IPS-18a (cell line): ENCODE data around the gene IPO7.
"Not testable (repeated sequence)": the region's sequence is repeated elsewhere in the genome, so short reads cannot be mapped to it uniquely, and the experiment has no call there.

ENCODE experiments used
- H3K27ac ChIP-seq: one replicate; pipeline ENCODE4 v1.5.1; 2013; ENCODE audit warnings: low read length
- H3K27me3 ChIP-seq: one replicate; pipeline ENCODE4 v1.6.1; 2013; ENCODE audit warnings: mild to moderate bottlenecking, low read length; ENCODE audit not compliant: control insufficient read depth, insufficient read depth
- H3K36me3 ChIP-seq: one replicate; pipeline ENCODE4 v1.6.1; 2013; ENCODE audit warnings: low read depth, low read length; ENCODE audit not compliant: control insufficient read depth
- H3K4me1 ChIP-seq: one replicate; pipeline ENCODE4 v1.6.1; 2013; ENCODE audit warnings: low read depth, low read length; ENCODE audit not compliant: control insufficient read depth
- H3K4me3 ChIP-seq: one replicate; pipeline ENCODE4 v1.5.1; 2013; ENCODE audit warnings: low read length
- H3K9ac ChIP-seq: one replicate; pipeline ENCODE4 v1.6.1; 2013; ENCODE audit warnings: mild to moderate bottlenecking, low read length, moderate library complexity
- H3K9me3 ChIP-seq: one replicate; pipeline ENCODE4 v1.6.1; 2013; ENCODE audit warnings: low read depth, low read length; ENCODE audit not compliant: control insufficient read depth

IPO7 gene

GRCh38 chr11:9367551-9367950, 16.9 kb upstream of the IPO7 start:
- no peak overlapping the region for H3K4me3 ChIP-seq
- H3K36me3 ChIP-seq, result no peaks in the 10 kb centered on the region
- no peak overlapping the region for H3K27ac ChIP-seq
- H3K4me1 ChIP-seq, result peaks cover 23% of the 10 kb centered on the region
- no peak overlapping the region for H3K9ac ChIP-seq
- no peaks in the 10 kb centered on the region for H3K27me3 ChIP-seq
- H3K9me3 ChIP-seq, result no peaks in the 10 kb centered on the region

GRCh38 chr11:9377036-9377435, 7.4 kb upstream of the IPO7 start:
- no peak overlapping the region for H3K27ac ChIP-seq
- peaks cover 6% of the 10 kb centered on the region for H3K4me1 ChIP-seq
- H3K9ac ChIP-seq, result no peak overlapping the region
- H3K27me3 ChIP-seq, result no peaks in the 10 kb centered on the region
- no peak overlapping the region for H3K4me3 ChIP-seq
- H3K36me3 ChIP-seq, result no peaks in the 10 kb centered on the region
- no peaks in the 10 kb centered on the region for H3K9me3 ChIP-seq

- no peaks in the 10 kb centered on the region for H3K27me3 ChIP-seq
- no peaks in the 10 kb centered on the region for H3K36me3 ChIP-seq
- no peak overlapping the region for H3K27ac ChIP-seq
- H3K4me3 ChIP-seq, result no peak overlapping the region
- peaks cover 3% of the 10 kb centered on the region for H3K4me1 ChIP-seq
- H3K9me3 ChIP-seq, result no peaks in the 10 kb centered on the region
- H3K9ac ChIP-seq, result no peak overlapping the region
Measured at GRCh38 chr11:9379041-9379440, 5.4 kb upstream of the IPO7 start.

GRCh38 chr11:9380773-9381172, 3.7 kb upstream of the IPO7 start:
- Histone ChIP-seq H3K9me3 (no peaks in the 10 kb centered on the region), H3K9ac (no peak overlapping the region), H3K4me1 (peaks cover 7% of the 10 kb centered on the region), H3K4me3 (no peak overlapping the region), H3K27me3 (no peaks in the 10 kb centered on the region), H3K27ac (no peak overlapping the region), H3K36me3 (no peaks in the 10 kb centered on the region)

- H3K27me3 ChIP-seq, result no peaks in the 10 kb centered on the region
- peaks cover 14% of the 10 kb centered on the region for H3K36me3 ChIP-seq
- H3K9me3 ChIP-seq, result no peaks in the 10 kb centered on the region
- peak overlapping the region; percentile 87 for H3K4me3 ChIP-seq
- H3K4me1 ChIP-seq, result peaks cover 20% of the 10 kb centered on the region
- peak overlapping the region; percentile 99 for H3K9ac ChIP-seq
- peak overlapping the region; percentile 2 for H3K27ac ChIP-seq
Measured at GRCh38 chr11:9385327-9385899, 961 bp downstream of the IPO7 start.

- peaks cover 14% of the 10 kb centered on the region for H3K36me3 ChIP-seq
- H3K9ac ChIP-seq, result peak overlapping the region; percentile 99
- H3K27ac ChIP-seq, result no peak overlapping the region
- H3K4me1 ChIP-seq, result peaks cover 16% of the 10 kb centered on the region
- peak overlapping the region; percentile 87 for H3K4me3 ChIP-seq
- H3K27me3 ChIP-seq, result no peaks in the 10 kb centered on the region
- no peaks in the 10 kb centered on the region for H3K9me3 ChIP-seq
Measured at GRCh38 chr11:9386086-9386485, 1.6 kb downstream of the IPO7 start.

- H3K36me3 ChIP-seq, result peaks cover 16% of the 10 kb centered on the region
- peaks cover 16% of the 10 kb centered on the region for H3K4me1 ChIP-seq
- no peaks in the 10 kb centered on the region for H3K9me3 ChIP-seq
- no peaks in the 10 kb centered on the region for H3K27me3 ChIP-seq
- H3K27ac ChIP-seq, result no peak overlapping the region
- peak overlapping the region; percentile 87 for H3K4me3 ChIP-seq
- H3K9ac ChIP-seq, result peak overlapping the region; percentile 99
Measured at GRCh38 chr11:9386901-9387300, 2.4 kb downstream of the IPO7 start.

GRCh38 chr11:9396310-9396709, 11.9 kb downstream of the IPO7 start:
- no peaks in the 10 kb centered on the region for H3K4me1 ChIP-seq
- H3K27ac ChIP-seq, result no peak overlapping the region
- no peak overlapping the region for H3K9ac ChIP-seq
- no peaks in the 10 kb centered on the region for H3K27me3 ChIP-seq
- H3K9me3 ChIP-seq, result no peaks in the 10 kb centered on the region
- H3K4me3 ChIP-seq, result no peak overlapping the region
- H3K36me3 ChIP-seq, result peaks cover 8% of the 10 kb centered on the region

- Histone ChIP-seq H3K27ac (no peak overlapping the region), H3K36me3 (peaks cover 7% of the 10 kb centered on the region), H3K27me3 (no peaks in the 10 kb centered on the region), H3K9ac (no peak overlapping the region), H3K4me3 (no peak overlapping the region), H3K9me3 (no peaks in the 10 kb centered on the region), H3K4me1 (no peaks in the 10 kb centered on the region)
Measured at GRCh38 chr11:9396752-9397151, 12.3 kb downstream of the IPO7 start.

GRCh38 chr11:9397746-9398680, 13.6 kb downstream of the IPO7 start:
- H3K4me1 ChIP-seq, result no peaks in the 10 kb centered on the region
- H3K9me3 ChIP-seq, result no peaks in the 10 kb centered on the region
- H3K4me3 ChIP-seq, result no peak overlapping the region
- no peak overlapping the region for H3K27ac ChIP-seq
- H3K36me3 ChIP-seq, result peaks cover 2% of the 10 kb centered on the region
- H3K27me3 ChIP-seq, result no peaks in the 10 kb centered on the region
- no peak overlapping the region for H3K9ac ChIP-seq

- Histone ChIP-seq H3K27ac (no peak overlapping the region), H3K4me3 (no peak overlapping the region), H3K27me3 (no peaks in the 10 kb centered on the region), H3K9ac (no peak overlapping the region), H3K36me3 (peaks cover 11% of the 10 kb centered on the region), H3K4me1 (no peaks in the 10 kb centered on the region), H3K9me3 (no peaks in the 10 kb centered on the region)
Measured at GRCh38 chr11:9399466-9399865, 15.0 kb downstream of the IPO7 start.

- H3K27ac ChIP-seq, H3K4me1 ChIP-seq, H3K9me3 ChIP-seq, H3K27me3 ChIP-seq, H3K9ac ChIP-seq, H3K4me3 ChIP-seq: not testable (repeated sequence)
- H3K36me3 ChIP-seq, result peaks cover 24% of the 10 kb centered on the region
Measured at GRCh38 chr11:9401884-9402283, 17.4 kb downstream of the IPO7 start.
